Stimulated activated CD4-positive, alpha-beta T cell treated with anti-CD3 and anti-CD28 coated beads, Interleukin-12 subunit alpha, Interleukin-12 subunit beta, amount 100 ng/mL, for 48 hours (primary cell): ENCODE results near the gene FBXO24.

ENCODE experiments used
- DNase-seq, 3 donors: peaks; one replicate each; pipeline ENCODE4 v3.0.0-alpha.2; 2020; ENCODE audit warnings: low read depth in 2 of 3, low spot score in 1 of 3

The FBXO24 gene

DNA sequence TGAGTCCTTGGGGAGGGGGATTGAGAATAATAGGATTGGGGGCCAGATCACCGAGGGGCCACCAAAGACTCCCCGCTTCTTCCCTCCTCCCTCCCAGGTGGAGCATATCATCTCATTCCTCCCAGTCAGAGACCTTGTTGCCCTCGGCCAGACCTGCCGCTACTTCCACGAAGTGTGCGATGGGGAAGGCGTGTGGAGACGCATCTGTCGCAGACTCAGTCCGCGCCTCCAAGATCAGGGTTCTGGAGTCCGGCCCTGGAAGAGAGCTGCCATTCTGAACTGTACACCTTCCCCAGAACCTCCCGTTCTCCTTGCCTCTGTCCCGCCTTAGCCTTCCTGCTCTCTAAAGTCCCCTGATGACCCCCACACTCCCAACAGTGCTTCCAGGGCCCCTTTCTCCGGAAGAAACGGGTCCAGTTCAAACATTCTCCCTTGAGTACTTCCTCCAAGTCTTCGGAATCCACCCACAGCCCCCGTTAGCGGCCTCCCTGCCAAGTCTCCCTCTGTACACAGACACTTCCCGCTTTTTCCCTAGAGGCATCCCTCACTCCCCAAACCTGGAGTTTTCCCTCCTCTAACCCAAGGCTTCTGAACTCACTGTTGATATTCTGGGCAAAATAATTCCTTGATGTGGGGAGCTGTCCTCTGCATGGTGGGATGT is 4.1 kb downstream of the FBXO24 start:
- no peak for DNase-seq

DNA sequence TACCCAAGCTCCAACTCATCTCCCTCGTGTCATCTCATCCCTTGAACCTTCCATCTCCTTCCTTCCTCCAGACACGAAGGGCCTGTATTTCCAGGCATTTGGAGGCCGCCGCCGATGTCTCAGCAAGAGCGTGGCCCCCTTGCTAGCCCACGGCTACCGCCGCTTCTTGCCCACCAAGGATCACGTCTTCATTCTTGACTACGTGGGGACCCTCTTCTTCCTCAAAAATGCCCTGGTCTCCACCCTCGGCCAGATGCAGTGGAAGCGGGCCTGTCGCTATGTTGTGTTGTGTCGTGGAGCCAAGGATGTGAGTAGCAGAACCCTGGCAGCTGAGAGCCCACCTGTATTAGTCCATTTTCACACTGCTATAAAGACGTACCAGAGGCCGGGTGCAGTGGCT is 5.5 kb downstream of the FBXO24 start:
- DNase-seq = no peak

DNA sequence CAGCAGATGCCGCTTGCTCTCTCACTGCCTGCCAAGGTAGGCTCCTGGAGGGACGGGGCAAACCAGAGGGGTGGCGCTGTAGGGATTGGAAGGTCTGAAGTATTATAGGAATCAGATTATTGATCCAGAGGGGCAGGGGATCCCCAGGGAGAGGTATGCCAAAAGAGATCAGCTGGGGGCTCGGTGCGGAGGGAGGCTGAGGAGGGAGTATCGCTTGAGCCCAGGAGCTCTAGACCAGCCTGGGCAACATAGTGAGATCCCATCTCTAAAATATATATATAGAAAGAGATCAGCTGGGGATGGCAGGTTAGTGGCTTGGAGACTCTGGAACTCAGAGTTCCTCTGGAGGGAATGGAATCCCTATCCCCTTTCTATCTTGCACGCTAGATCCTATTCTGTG is 9.1 kb downstream of the FBXO24 start:
- no peak for DNase-seq

DNA sequence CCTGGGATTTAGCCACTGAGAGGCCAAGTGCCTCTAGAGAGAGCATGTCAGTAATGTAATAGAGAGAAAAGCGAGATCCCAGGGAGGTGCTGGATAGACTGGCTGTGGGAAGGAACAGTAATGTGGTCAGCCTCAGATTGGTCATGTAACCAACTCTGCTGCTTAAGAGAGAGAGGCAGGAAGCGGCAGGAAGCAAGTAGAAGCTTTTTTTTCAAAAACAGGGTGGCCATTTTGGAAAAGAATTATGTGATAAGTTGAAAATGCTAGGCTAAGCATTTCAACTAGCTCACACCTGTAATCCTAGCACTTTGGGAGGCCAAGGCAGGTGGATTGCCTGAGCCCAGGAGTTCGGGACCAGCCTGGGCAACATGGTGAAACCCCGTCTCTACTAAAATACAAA is 12.3 kb downstream of the FBXO24 start:
- DNase-seq = no peak

DNA sequence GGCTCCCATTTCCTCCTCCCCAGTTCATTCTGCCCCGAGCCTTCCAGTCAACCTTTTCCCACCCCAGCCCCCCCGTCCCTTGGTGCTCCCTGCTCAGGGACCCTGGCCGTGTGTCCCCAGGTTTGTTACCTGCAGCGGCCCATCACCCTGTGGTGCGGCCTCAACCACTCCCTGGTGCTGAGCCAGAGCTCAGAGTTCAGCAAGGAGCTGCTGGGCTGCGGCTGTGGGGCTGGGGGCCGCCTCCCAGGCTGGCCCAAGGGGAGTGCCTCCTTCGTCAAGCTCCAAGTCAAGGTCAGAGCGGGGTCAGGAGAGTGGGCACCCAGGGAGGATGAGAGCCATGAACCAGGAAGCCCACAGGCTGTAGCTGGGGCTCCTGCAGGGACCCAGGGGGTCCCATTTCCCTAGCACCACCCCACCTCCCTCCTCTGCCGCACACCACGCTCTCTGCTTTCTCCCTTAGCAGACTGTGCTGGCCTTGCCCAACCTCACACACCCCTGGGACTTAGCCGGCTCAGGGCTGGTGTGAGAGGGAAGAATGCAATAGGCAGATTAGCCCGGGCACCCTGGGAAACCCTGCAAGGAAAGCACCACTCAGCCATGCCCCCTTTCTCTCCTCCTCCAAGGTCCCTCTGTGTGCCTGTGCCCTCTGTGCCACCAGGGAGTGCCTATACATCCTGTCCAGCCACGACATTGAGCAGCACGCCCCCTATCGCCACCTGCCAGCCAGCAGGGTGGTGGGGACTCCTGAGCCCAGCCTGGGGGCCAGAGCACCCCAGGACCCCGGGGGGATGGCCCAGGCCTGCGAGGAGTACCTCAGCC is 14.0 kb downstream of the FBXO24 start:
- DNase-seq = no peak

DNA sequence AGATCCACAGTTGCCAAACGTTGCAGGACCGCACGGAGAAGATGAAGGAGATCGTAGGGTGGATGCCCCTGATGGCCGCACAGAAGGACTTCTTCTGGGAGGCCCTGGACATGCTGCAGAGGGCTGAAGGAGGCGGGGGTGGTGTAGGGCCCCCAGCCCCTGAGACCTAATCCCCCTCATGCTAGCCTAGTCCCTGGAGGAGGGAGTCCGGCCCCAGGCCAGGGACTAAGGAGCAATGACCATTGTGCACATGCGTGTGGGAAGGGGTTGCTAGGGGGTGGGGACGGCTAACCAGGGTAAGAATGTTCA is 14.6 kb downstream of the FBXO24 start:
- DNase-seq = no peak

DNA sequence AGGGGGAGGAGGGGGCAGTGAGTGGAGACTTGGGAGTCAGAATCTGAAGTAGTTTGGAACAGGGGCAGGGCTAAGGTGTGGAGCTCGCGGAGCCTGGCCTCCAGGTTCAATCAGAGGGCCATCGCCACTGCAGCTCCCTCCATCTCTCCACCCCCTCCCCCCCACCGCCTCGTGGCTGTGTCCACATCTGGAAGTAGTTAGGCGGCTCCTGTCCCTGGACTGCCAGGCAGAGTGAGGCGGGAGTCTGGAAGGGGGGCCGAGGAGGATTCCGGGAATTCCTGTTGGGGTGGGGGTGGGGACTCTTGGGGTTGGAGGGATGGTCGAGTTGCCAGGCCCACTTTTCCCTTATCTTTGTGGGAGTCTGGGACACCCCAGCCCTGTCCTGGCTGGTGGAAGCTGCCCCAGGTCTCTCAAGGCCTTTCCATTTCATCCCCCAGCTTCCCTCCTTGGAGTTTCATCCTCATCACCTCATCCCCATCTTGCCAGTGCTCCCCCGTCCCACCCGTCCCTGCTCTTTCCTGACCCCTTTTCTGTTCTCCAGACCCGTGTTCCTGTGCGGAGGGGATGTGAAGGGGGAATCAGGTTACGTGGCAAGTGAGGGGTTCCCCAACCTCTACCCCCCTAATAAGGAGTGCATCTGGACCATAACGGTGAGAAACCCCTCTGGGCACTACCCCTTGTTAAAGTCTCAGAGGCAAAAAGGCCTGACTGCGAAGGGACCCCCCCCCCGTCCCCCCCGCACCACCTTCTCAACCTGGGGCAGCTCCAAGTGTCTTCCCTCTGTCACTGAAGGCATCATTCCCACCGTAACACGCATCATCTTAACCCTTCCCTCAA is 17.0 kb downstream of the FBXO24 start:
- DNase-seq = no peak

DNA sequence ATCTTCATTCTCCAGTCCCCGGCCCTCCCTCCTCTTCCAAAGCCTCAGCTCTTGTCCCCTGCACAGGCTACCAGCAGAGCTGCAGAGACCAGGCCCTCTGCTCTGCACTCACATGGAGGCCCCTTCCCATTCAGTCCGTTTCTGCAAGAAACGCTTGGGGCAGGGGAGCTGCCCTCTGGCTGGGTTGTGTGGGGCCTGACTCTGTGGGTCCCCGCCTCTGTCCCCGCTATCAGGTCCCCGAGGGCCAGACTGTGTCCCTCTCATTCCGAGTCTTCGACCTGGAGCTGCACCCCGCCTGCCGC is 17.5 kb downstream of the FBXO24 start:
- DNase-seq = no peak

DNA sequence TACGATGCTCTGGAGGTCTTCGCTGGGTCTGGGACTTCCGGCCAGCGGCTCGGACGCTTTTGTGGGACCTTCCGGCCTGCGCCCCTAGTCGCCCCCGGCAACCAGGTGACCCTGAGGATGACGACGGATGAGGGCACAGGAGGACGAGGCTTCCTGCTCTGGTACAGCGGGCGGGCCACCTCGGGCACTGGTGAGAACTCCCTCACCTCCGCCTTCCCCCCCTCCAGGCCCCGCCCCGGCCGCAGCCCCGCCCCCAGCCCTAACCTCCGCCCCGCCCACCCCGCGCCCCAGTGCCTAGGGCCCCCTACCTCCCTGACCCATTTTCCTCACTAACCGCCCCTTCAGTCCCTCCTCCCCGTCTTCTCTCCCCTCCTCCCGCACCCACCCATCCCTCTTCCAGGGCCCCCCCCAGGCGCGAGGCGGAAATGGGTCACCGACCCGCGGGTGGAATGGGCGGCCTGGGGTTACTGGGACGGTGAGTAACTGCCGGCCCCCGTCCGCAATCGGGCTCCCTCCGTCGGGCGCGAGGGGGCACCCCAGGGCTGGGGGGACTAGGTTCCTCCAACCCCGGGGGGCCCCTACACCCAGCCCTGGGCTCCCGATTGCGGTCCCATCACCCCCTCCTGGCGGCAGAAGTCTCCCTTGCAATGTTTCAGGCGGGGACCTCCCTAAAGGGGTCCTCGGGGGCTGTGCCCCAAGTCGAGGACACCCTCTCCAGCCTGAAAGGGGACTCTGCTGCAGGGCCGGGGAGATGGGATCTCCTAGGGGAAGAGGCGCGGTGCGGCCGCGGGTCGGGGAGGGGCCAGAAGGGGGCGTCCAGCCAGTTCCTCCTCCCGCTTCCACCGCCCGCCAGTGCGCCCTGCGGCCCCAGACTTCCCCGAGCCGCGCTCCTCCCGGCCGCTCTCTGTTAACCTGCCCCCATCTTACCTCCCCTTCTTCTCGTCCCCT is 18.2 kb downstream of the FBXO24 start:
- DNase-seq = peak; percentile 41 to 59 (median 56)

DNA sequence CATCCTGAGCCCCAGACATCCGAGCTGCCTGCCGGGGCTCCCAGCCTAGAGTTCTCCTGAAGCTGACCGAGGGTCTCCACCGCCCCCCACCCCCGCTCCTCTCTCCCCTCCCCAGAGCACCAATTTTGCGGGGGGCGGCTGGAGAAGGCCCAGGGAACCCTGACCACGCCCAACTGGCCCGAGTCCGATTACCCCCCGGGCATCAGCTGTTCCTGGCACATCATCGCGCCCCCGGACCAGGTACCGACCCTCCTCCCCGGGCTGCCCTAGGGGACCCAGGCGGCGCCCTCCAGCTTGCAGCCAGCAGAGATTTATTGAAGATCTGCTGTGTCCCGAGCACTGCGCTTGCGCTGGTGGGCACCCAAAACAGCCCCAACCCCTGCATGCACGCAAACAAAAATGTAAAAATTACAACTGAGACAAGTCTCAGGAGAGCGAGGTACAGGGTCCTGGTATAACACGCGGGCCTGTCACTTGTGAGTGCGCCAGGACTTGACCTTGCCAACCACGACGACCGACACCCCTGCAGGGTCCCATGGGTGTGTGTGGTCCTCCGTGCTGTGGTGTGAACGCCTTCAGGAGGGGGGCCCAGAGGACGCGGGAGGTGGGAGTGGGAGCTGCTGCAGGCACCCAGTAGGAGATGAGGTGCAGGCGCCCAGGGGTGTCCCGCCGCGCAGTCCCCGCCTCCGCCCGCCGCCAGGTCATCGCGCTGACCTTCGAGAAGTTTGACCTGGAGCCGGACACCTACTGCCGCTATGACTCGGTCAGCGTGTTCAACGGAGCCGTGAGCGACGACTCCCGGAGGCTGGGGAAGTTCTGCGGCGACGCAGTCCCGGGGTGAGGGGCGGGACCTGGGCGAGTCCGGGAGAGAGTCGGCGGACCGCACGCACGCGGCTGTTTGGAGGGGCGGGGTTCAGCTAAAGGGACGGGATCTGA is 19.1 kb downstream of the FBXO24 start:
- DNase-seq = no peak

DNA sequence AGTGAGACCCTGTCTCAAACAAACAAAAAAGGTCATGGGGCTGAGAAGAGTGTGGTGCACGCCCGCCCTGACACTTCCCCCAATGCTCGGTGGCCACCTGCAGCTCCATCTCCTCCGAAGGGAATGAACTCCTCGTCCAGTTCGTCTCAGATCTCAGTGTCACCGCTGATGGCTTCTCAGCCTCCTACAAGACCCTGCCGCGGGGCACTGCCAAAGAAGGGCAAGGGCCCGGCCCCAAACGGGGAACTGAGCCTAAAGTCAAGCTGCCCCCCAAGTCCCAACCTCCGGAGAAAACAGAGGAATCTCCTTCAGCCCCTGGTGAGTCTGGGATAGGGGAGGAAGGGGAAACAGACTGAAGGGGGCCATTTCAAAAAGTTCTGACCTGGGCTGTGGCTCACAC is 20.2 kb downstream of the FBXO24 start:
- DNase-seq = no peak

DNA sequence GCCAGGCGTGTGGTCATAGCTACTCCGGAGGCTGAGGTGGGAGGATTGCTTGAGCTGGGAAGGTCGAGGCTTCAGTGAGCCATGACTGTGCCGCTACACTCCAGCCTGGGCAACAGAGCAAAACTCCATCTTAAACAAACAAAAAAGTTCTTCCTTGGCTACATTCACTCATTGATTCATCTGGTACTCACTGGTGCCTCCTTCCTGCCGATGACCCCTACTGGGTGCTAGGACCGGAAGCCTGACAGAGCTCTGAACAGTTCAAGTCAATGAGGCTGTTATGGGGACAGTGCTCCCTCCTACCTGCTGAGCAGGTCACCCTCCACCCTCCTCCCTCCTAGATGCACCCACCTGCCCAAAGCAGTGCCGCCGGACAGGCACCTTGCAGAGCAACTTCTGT is 21.0 kb downstream of the FBXO24 start:
- no peak for DNase-seq

DNA sequence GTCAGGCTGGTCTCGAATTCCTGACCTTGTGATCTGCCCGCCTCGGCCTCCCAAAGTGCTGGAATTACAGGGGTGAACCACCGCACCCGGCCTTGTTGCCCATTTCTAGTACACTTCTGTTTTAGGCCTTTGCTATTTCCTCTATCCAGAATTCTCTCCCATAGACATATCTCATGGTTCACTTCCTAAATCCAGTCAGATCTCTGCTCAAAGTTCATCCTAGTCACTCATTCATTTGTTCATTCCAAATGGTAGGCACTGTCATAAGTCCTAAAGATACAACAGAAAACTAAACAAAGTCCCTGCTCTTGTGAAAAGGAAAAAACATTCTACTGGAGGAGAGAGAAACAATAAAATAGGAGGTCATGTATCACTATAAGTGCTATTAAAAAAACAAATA is 23.8 kb downstream of the FBXO24 start:
- no peak for DNase-seq

DNA sequence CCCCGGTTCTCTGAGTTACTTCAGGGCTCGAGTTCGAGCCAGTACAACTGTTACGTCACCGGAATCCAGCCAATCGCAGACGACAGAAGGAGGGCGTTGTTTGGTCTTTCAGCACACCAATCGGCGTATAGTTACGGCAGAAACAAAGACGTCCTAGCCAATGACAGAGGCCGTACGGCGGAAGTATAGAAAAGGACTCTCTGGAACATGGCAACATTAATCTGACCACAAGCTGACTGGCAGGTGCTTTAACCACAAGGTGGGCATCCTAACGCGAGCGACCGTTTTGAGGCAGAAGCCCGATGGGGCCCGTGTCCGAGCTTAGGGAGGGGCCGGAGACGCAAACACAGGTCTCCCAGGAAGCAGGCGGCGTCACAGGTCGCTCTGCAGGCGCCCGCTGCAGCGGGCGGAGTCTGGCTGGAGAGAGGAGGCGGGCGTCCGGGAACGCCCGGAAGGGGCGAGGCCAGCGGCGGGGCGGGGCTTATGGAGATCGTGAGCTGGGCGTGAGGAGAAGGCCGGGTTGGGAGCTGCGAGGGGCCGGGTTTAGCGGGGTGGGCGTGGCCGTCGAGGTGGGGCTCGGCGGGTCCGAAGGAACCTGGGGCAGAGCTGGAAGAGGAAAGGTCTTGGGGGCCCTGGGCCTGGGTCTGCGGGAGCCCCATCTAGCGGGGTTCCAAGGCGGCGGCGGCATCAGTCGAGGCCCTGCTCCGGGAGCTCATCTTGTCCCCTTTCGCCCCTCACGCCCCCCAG is 26.0 kb downstream of the FBXO24 start, which contains the start of gene MOSPD3:
Gene MOSPD3 (plus strand): TSS at position 558 of the 747 bp plus-strand sequence. CDS start 252 bp downstream, outside the sequence.
- DNase-seq = peak; percentile 96 to 99 (median 97)

DNA sequence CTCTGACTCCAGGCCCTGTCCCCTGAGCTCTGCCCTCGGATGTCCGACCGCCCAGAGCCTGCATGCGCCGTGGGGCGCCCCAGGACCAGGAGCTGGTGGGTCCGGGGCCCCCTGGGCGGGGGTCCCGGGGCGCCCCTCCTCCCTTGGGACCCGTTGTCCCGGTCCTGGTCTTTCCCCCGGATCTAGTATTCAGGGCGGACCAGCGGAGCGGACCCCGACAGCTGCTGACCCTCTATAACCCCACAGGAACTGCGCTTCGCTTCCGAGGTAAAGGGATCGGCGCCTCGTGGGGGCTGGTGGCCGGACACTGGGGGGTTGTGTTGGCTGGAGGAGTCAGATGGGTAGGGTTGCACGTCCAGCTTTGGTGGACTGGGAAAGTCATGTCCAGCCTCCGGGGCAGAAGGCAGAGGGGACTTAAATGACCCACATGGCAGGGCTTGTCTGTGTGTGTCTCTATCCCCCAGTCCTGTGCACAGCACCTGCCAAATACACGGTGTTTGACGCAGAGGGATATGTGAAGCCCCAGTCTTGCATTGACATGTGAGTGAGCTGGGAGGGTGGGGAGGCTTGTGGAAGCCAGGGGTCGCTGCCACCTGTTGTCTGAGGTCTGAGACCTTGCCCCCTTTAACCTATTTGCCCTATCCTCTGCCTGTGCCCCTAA is 26.7 kb downstream of the FBXO24 start:
- no peak for DNase-seq

DNA sequence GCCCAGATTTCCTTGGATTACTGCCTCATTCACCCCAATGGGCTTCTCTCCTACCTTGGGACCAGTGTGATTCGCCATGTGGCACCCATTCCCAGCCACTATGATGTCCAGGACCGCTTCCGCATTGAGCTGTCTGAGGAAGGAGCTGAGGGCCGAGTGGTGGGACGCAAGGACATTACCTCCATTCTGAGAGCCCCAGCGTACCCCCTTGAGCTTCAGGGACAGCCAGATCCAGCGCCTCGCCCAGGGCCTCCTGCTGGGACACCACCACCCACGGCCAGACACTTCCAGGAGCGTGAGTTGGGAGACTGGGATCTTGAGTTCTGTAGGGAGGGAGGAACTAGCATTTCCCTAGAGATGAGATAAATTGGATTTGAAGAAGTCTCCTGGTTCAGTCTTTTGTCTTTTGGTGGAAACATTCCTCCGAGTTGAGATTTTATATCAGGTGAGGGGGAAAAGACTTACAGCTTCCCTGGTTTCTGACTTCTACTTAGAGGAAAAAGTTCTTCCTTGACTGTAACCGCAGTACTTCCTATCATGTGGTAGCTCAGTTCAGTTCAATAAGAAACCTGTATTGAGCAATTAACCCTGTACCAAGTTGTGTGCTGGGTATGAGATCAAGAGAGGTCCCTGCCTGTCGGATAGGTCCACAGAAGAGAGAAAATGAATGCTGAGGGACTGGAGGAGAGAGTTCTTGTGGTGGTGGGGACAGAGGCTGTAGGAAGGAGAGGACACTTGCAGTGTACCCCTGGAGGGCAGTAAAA is 27.5 kb downstream of the FBXO24 start:
- no peak for DNase-seq

DNA sequence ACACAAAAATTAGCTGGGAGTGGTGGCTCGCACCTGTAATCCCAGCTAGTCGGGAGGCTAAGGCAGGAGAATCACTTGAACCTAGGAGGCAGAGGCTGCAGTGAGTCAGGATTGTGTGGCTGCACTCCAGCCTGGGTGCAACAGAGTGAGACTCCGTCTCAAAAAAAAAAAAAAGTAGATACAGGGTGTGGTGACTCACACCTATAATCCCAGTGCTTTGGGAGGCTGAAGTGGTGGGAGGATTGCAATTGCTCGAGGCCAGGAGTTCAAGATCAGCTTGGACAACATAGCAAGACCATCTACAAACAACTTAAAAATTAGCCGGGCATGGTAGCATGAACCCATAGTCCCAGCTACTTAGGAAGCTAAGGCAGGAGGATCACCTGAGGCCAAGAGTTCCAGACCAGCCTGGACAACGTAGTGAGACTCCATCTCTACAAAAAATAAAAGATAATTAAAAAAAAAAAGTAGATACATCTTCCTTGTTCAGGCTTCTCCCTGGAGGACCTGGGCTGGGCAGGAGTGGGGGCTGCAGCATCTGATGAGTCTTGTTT is 28.3 kb downstream of the FBXO24 start:
- no peak for DNase-seq

DNA sequence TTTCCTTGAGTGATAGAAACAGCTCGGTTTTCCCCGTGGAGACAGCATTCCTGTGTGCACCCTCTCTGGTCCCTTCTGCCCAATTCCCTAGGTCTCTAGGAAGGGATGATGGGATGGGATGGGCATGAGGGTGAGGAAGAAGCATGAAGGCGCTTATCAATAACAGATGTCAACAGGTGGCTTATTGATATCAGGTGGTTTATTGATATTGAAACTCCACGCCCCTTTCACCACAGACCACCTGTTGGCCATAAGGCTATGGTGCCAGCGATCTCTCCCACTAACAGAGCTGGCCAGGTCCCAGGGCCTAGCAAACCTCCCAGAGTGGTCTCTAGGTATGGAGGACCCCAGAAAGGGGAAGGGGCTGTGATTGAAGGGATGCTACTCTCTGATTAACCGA is 34.1 kb downstream of the FBXO24 start:
- no peak for DNase-seq
